Measurements from ENCODE around the gene TCTN3. TPM values are rescaled to one million over a fixed set of nuclear protein-coding genes. Genes with fewer than 3 reads are reported as not detected.
"Not testable (repeated sequence)": the region's sequence is repeated elsewhere in the genome, so short reads cannot be mapped to it uniquely, and the experiment has no call there.

TCTN3 gene, protein sequence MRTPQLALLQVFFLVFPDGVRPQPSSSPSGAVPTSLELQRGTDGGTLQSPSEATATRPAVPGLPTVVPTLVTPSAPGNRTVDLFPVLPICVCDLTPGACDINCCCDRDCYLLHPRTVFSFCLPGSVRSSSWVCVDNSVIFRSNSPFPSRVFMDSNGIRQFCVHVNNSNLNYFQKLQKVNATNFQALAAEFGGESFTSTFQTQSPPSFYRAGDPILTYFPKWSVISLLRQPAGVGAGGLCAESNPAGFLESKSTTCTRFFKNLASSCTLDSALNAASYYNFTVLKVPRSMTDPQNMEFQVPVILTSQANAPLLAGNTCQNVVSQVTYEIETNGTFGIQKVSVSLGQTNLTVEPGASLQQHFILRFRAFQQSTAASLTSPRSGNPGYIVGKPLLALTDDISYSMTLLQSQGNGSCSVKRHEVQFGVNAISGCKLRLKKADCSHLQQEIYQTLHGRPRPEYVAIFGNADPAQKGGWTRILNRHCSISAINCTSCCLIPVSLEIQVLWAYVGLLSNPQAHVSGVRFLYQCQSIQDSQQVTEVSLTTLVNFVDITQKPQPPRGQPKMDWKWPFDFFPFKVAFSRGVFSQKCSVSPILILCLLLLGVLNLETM
- total RNA-seq (2014; rRNA removed; shearing (Covaris generic)) = 31.5 and 35.8 TPM in 2 replicates

GRCh38 chr10:95693668-95694534 lies at the start of gene TCTN3:
Gene TCTN3, minus strand, starts transcription at chr10:95693927. Its CDS starts 28 bp downstream, at chr10:95693899.
- DNase-seq = peak; percentile 97
- peaks cover 7% of the 10 kb centered on the region for H3K36me3 ChIP-seq (replicated peaks; ENCODE audit: control insufficient read depth, insufficient read depth, low read length)
- H3K27me3 ChIP-seq (ENCODE audit: control insufficient read depth, insufficient read depth, low read length) = no peaks in the 10 kb centered on the region
- peak within 1 kb of the TSS; percentile 77 for H3K4me3 ChIP-seq (ENCODE audit: insufficient read depth, low read depth, low read length)

- no peak for DNase-seq
- no peak overlapping the region for H3K4me3 ChIP-seq (ENCODE audit: insufficient read depth, low read depth, low read length)
- H3K27me3 ChIP-seq (ENCODE audit: control insufficient read depth, insufficient read depth, low read length) = no peaks in the 10 kb centered on the region
- no peaks in the 10 kb centered on the region for H3K36me3 ChIP-seq (replicated peaks; ENCODE audit: control insufficient read depth, insufficient read depth, low read length)
Observed at GRCh38 chr10:95742962-95743535, 49.3 kb upstream of the TCTN3 start.

DNA sequence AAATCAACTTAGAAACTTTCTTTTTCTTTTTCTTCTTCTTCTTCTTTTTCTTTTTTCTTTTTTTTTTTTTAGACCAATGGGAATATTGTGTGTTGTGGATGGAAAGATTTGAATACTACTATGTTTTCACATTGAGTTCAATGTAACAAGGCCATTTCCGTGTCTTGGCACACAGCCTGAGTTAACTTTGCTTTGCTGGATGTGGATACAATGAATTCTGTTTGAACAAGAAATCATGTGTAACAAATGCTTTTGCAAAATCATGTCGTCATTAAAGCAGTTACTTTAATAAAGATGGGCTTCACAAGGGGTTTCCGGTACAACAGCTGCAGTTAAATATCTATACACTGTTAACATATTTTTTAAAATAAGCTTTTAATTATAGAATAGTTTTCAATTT lies 48.8 kb upstream of the TCTN3 start:
- Histone ChIP-seq H3K36me3 (replicated peaks; ENCODE audit: control insufficient read depth, insufficient read depth, low read length) (no peaks in the 10 kb centered on the region), H3K27me3 (ENCODE audit: control insufficient read depth, insufficient read depth, low read length) (no peaks in the 10 kb centered on the region), H3K4me3 (ENCODE audit: insufficient read depth, low read depth, low read length) (no peak overlapping the region)
- DNase-seq = no peak

GRCh38 chr10:95741807-95742467 lies 48.2 kb upstream of the TCTN3 start:
- no peaks in the 10 kb centered on the region for H3K36me3 ChIP-seq (replicated peaks; ENCODE audit: control insufficient read depth, insufficient read depth, low read length)
- no peak for DNase-seq
- H3K27me3 ChIP-seq (ENCODE audit: control insufficient read depth, insufficient read depth, low read length) = no peaks in the 10 kb centered on the region
- no peak overlapping the region for H3K4me3 ChIP-seq (ENCODE audit: insufficient read depth, low read depth, low read length)

DNA sequence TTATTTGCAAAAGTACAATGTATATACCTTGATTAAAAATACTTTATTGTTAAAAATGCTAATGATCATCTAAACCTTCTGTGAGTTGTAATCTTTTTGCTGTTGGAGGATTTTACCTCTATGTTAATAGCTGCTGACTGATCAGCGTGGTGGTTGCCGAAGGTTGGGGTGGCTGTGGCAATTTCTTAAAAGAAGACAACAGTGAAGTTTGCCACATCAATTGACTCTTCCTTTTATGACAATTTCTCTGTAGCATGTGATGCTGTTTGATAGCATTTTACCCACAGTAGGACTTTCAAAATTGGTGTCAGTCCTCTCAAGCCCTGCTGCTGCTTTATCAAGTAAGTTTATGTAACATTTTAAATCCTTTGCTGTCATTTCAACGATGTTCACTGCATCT lies 45.3 kb upstream of the TCTN3 start:
- Histone ChIP-seq H3K36me3 (replicated peaks; ENCODE audit: control insufficient read depth, insufficient read depth, low read length) (no peaks in the 10 kb centered on the region), H3K27me3 (ENCODE audit: control insufficient read depth, insufficient read depth, low read length) (no peaks in the 10 kb centered on the region), H3K4me3 (ENCODE audit: insufficient read depth, low read depth, low read length) (no peak overlapping the region)
- DNase-seq = no peak

DNA sequence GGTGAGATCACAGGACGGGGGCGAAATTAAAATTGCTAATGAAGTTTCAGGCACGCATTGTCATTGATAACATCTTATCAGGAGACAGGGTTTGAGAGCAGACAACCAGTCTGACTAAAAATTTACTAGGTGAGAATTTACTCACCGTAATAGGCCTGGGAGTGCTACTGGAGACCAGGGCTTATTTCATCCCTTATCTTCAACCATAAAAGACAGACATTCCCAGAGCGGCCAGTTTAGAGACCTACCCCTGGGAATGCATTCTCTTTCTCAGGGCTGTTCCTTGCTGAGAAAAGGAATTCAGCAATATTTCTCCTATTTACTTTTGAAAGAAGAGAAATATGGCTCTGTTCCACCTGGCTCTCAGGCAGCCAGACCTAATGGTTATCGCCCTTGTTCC lies 39.2 kb upstream of the TCTN3 start:
- not testable (repeated sequence) for H3K4me3 ChIP-seq (ENCODE audit: insufficient read depth, low read depth, low read length); H3K36me3 ChIP-seq (replicated peaks; ENCODE audit: control insufficient read depth, insufficient read depth, low read length); DNase-seq; H3K27me3 ChIP-seq (ENCODE audit: control insufficient read depth, insufficient read depth, low read length)

- DNase-seq = no peak
- no peaks in the 10 kb centered on the region for H3K27me3 ChIP-seq (ENCODE audit: control insufficient read depth, insufficient read depth, low read length)
- no peak overlapping the region for H3K4me3 ChIP-seq (ENCODE audit: insufficient read depth, low read depth, low read length)
- no peaks in the 10 kb centered on the region for H3K36me3 ChIP-seq (replicated peaks; ENCODE audit: control insufficient read depth, insufficient read depth, low read length)
Observed at GRCh38 chr10:95730233-95730632, 36.5 kb upstream of the TCTN3 start.

- no peak for DNase-seq
- Histone ChIP-seq H3K27me3 (ENCODE audit: control insufficient read depth, insufficient read depth, low read length) (no peaks in the 10 kb centered on the region), H3K36me3 (replicated peaks; ENCODE audit: control insufficient read depth, insufficient read depth, low read length) (no peaks in the 10 kb centered on the region), H3K4me3 (ENCODE audit: insufficient read depth, low read depth, low read length) (no peak overlapping the region)
Observed at GRCh38 chr10:95729323-95730055, 35.8 kb upstream of the TCTN3 start.

GRCh38 chr10:95728526-95728925 lies 34.8 kb upstream of the TCTN3 start:
- DNase-seq = no peak
- H3K27me3 ChIP-seq (ENCODE audit: control insufficient read depth, insufficient read depth, low read length) = no peaks in the 10 kb centered on the region
- H3K36me3 ChIP-seq (replicated peaks; ENCODE audit: control insufficient read depth, insufficient read depth, low read length) = no peaks in the 10 kb centered on the region

GRCh38 chr10:95722496-95722895 lies 28.8 kb upstream of the TCTN3 start:
- H3K27me3 ChIP-seq (ENCODE audit: control insufficient read depth, insufficient read depth, low read length); H3K36me3 ChIP-seq (replicated peaks; ENCODE audit: control insufficient read depth, insufficient read depth, low read length); DNase-seq; H3K4me3 ChIP-seq (ENCODE audit: insufficient read depth, low read depth, low read length): not testable (repeated sequence)

More at GRCh38 chr10:95728526-95728925, 34.8 kb upstream of the TCTN3 start:
- H3K4me3 ChIP-seq (ENCODE audit: insufficient read depth, low read depth, low read length) = no peak overlapping the region

DNA sequence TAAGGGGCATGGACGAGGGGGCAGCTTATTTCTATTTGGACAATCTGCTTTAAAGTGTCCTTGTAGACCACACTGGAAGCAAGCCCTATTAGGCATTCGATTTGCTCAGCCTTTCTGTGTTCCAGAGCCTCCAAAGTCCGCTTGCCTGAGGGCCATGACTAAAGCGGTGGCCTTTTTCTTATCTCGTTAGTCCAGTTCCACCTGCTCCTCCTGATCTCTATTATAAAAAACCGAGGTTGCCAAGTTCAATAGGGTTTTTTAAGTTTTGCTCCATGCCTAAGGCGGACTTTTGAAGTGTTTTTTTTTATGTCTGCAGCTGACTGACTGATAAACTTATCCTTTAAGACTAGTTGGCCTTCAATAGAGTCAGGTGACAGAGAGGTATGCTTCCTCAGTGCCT lies 27.0 kb upstream of the TCTN3 start:
- not testable (repeated sequence) for H3K27me3 ChIP-seq (ENCODE audit: control insufficient read depth, insufficient read depth, low read length); H3K36me3 ChIP-seq (replicated peaks; ENCODE audit: control insufficient read depth, insufficient read depth, low read length); H3K4me3 ChIP-seq (ENCODE audit: insufficient read depth, low read depth, low read length); DNase-seq

- DNase-seq = no peak
- no peak overlapping the region for H3K4me3 ChIP-seq (ENCODE audit: insufficient read depth, low read depth, low read length)
- H3K27me3 ChIP-seq (ENCODE audit: control insufficient read depth, insufficient read depth, low read length) = no peaks in the 10 kb centered on the region
- no peaks in the 10 kb centered on the region for H3K36me3 ChIP-seq (replicated peaks; ENCODE audit: control insufficient read depth, insufficient read depth, low read length)
Observed at GRCh38 chr10:95716866-95717265, 23.1 kb upstream of the TCTN3 start.

GRCh38 chr10:95716466-95716865 lies 22.7 kb upstream of the TCTN3 start:
- no peak for DNase-seq
- H3K27me3 ChIP-seq (ENCODE audit: control insufficient read depth, insufficient read depth, low read length) = no peaks in the 10 kb centered on the region
- H3K36me3 ChIP-seq (replicated peaks; ENCODE audit: control insufficient read depth, insufficient read depth, low read length) = no peaks in the 10 kb centered on the region
- H3K4me3 ChIP-seq (ENCODE audit: insufficient read depth, low read depth, low read length) = no peak overlapping the region
